ENCODE data around the gene RMP24.
A peak's percentile ranks its signal among the peaks of the same experiment; 100 is the strongest.

Gene RMP24

GRCh38 chr18:36025025-36025424 is 52.5 kb downstream of the RMP24 start:
- no peak for TF ChIP-seq FOXP2 (optimal IDR thresholded peaks at IDR 0.05; ENCODE audit: control extremely low read depth, extremely low read length, insufficient read depth)
- TF ChIP-seq POLR2AphosphoS5 (IDR thresholded peaks at IDR 0.05; ENCODE audit: borderline replicate concordance, low read depth, low read length): no peak
- no peak for TF ChIP-seq EZH2 (IDR thresholded peaks at IDR 0.05)

DNA sequence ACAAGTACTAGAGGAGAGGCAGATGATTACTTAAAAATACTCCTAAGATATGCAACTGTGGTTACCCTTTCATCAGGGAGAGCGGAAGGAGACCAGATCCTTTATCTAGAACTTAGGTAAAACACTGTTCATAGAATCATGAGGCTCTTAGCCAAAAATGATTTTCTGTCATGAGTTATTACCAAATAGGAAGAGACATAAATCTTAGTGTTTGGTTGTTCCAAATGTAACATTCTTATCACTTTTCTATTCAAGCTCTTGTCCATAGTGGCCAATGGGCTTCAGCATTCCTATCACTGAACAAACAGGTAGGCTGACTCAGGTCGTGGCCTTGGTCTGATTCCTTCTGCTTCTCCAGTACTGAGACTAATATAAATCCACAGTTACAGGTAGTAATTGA is 56.4 kb downstream of the RMP24 start:
- no peaks in the 10 kb centered on the region for H3K9me3 ChIP-seq (ENCODE audit: low read depth, low read length)
- no peak overlapping the region for H3K27ac ChIP-seq
- no peak for DNase-seq (ENCODE audit: low read depth, low spot score)
- no peak overlapping the region for H3K4me3 ChIP-seq
- peaks cover 56% of the 10 kb centered on the region for H3K36me3 ChIP-seq (ENCODE audit: insufficient read depth, low read length)
- TF ChIP-seq EZH2 (IDR thresholded peaks at IDR 0.05) (no peak), FOXP2 (optimal IDR thresholded peaks at IDR 0.05; ENCODE audit: control extremely low read depth, extremely low read length, insufficient read depth) (no peak), POLR2AphosphoS5 (IDR thresholded peaks at IDR 0.05; ENCODE audit: borderline replicate concordance, low read depth, low read length) (no peak)
- H3K9ac ChIP-seq (ENCODE audit: insufficient read length): no peak overlapping the region

More at GRCh38 chr18:36025025-36025424, 52.5 kb downstream of the RMP24 start:
- H3K4me3 ChIP-seq: no peak overlapping the region
- peaks cover 47% of the 10 kb centered on the region for H3K36me3 ChIP-seq (ENCODE audit: insufficient read depth, low read length)
- H3K9ac ChIP-seq (ENCODE audit: insufficient read length): no peak overlapping the region
- H3K9me3 ChIP-seq (ENCODE audit: low read depth, low read length): no peaks in the 10 kb centered on the region
- peak overlapping the region; percentile 52 for H3K27ac ChIP-seq
- peak; percentile 30 for DNase-seq (ENCODE audit: low read depth, low spot score)
